ENCODE data around the gene PTX4.

Gene PTX4

DNA sequence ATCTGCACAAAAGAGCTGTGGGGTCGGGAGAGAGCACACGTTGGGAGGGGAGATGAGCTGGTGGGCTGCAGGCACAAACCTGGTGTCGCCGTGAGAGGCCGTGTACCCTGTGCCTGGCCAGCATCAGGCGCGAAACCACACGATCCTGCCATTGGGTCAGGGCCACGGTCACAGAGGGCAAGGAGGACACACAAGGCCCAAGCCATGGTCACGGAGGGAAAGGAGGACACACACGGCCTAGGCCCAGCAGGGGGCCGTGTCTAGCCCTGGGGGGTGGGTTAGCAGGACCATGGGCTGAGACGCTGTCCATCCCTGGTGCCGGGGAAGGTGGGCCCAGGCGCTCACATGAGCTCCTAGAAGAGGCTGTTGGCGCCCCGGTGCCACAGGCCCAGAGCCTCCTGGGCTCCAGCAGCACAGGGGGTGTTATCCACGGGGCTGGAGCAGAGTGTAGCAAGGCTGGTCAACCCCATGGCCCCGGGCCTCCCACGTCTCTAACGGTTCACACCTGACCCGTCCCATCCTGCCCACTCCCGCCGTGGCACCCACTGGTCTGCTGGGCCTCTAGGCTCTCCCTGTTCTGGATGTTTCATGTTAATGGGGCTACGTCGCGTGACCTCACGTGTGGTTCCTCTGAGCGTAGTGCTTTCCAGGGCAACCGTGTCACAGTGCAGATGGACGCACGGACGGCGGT lies 36.9 kb downstream of the PTX4 start:
- no peak for DNase-seq
- H3K4me3 Mint-ChIP-seq = no peak overlapping the region
- H3K27me3 Mint-ChIP-seq = no peaks in the 10 kb centered on the region
- peak overlapping the region in 1 of 2 donors; percentile 69 for H3K27ac Mint-ChIP-seq
- H3K9me3 Mint-ChIP-seq = no peaks in the 10 kb centered on the region
- peaks cover 32% of the 10 kb centered on the region for H3K36me3 Mint-ChIP-seq (ENCODE audit: insufficient read depth)
- H3K4me1 Mint-ChIP-seq (ENCODE audit: low read depth in 2 of 2) = peaks cover 2 to 3% of the 10 kb centered on the region in 2 donors
- no peak for ATAC-seq (replicated peaks)

DNA sequence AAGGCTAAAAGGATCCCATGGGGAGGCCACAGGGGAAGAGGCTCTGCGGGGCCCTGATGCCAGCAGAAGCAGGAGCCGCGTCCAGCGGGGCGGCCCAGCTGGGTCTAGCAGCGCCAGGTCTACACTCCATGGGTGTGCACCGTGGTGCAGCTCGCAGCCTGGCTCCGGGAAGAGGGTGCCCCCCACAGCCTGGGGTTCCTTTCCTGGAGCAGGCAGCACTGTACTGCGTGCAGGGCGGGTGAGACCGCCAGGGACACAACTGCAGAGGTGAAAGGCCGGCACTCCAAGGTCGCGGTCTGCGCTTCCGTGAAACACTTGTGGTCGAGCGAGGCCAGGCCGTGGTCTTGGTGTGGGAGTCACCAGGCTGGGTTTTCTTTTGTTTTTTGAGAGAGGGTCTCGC lies 37.9 kb downstream of the PTX4 start:
- H3K4me1 Mint-ChIP-seq (ENCODE audit: low read depth in 2 of 2) = peaks cover 2 to 3% of the 10 kb centered on the region in 2 donors

DNA sequence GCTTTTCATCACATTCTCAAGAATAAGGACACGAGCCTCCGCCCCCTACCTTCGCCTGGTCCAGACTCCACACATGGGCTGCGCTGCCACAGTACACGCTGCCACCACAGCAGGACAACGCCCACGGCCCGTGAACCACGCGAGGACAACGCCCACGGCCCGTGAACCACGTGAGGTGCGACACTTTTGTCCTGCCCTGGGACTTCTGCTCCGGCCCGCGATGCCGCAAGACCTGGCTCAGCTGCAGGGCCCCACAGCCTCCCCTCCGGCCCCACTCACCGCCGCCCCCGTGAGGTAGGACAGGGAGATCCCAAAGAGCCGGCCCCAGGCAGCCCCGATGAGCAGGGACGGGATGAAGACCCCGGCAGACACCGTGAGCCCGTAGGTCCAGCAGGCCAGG lies 38.5 kb downstream of the PTX4 start:
- peak overlapping the region in 1 of 2 donors; percentile 25 for H3K27ac Mint-ChIP-seq

More for the DNA sequence above, 37.9 kb downstream of the PTX4 start:
- no peak overlapping the region for H3K4me3 Mint-ChIP-seq
- H3K9me3 Mint-ChIP-seq = no peaks in the 10 kb centered on the region
- ATAC-seq (replicated peaks) = no peak
- peaks cover 27% of the 10 kb centered on the region for H3K36me3 Mint-ChIP-seq (ENCODE audit: insufficient read depth)
- no peak overlapping the region for H3K27ac Mint-ChIP-seq
- no peak for DNase-seq
- no peaks in the 10 kb centered on the region for H3K27me3 Mint-ChIP-seq

DNA sequence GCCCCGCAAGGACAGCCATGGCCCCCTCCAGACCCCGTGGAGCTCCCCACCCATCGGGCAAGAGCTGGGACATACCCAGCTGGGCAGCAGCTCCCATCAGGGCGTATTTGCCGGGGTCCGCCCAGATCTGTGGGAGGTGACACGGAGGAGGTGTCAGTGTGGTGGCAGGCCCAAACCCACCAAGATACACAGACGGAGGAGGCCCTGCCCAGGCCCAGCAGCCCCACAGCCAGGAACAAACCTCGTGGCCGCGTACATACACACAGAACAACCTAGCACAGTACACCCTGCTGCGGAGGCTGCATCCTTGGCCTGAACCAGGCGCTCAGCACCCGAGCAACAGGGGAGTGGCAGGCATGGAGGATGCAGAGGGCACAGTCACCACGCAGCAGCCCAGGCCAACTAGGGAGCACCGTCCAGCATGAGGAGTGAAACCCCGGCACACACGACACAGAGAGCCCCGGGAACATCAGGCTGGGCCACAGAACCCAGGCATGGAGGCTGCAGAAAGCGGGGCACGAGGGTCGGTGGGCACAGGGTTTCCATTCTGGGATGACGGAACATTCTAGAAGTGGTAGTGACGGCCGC lies 39.4 kb downstream of the PTX4 start:
- Mint-ChIP-seq H3K4me3 (no peak overlapping the region), H3K27me3 (no peaks in the 10 kb centered on the region), H3K36me3 (ENCODE audit: insufficient read depth) (peaks cover 27% of the 10 kb centered on the region), H3K4me1 (ENCODE audit: low read depth in 2 of 2) (peaks cover 3% of the 10 kb centered on the region in 2 donors), H3K9me3 (no peaks in the 10 kb centered on the region), H3K27ac (peak overlapping the region in 1 of 2 donors; percentile 25)
- no peak for DNase-seq
- no peak for ATAC-seq (replicated peaks)

More for the DNA sequence above, 38.5 kb downstream of the PTX4 start:
- no peak overlapping the region for H3K4me3 Mint-ChIP-seq
- peaks cover 27% of the 10 kb centered on the region for H3K36me3 Mint-ChIP-seq (ENCODE audit: insufficient read depth)
- DNase-seq (no peak), ATAC-seq (replicated peaks) (no peak)
- no peaks in the 10 kb centered on the region for H3K9me3 Mint-ChIP-seq
- no peaks in the 10 kb centered on the region for H3K27me3 Mint-ChIP-seq
- peaks cover 2 to 3% of the 10 kb centered on the region in 2 donors for H3K4me1 Mint-ChIP-seq (ENCODE audit: low read depth in 2 of 2)

DNA sequence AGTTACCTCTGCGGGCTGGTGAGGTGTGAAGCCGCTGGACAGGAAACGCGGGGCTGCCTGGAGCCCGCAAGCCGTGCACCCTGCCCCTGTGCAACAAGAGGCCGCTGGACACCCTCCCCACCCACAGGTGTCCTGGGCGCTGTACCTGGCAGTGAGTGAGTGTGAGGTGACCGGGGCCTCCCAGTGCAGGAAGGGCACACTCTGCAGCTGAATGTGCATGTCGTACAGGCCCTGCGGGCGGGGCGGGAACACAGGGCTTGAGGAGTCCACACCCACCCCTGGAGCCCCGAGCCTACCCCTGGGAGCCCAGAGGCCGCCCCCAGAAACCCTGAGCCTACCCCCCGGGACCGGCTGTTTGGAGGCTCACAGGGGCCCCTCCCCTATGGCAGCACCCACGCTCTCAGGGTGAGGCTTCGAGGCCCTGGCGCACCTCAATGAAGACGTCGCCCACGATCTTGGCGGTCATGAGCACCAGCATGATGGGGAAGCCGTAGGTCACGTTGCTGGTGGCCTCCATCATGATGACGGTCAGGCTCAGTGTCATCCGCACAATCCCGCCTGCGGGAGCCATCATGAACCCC lies 40.1 kb downstream of the PTX4 start:
- peaks cover 3% of the 10 kb centered on the region in 2 donors for H3K4me1 Mint-ChIP-seq (ENCODE audit: low read depth in 2 of 2)
- no peak overlapping the region for H3K4me3 Mint-ChIP-seq
- no peaks in the 10 kb centered on the region for H3K27me3 Mint-ChIP-seq
- ATAC-seq (replicated peaks) (no peak), DNase-seq (no peak)
- peaks cover 23% of the 10 kb centered on the region for H3K36me3 Mint-ChIP-seq (ENCODE audit: insufficient read depth)
- H3K27ac Mint-ChIP-seq = peak overlapping the region in 1 of 2 donors; percentile 28
- no peaks in the 10 kb centered on the region for H3K9me3 Mint-ChIP-seq

DNA sequence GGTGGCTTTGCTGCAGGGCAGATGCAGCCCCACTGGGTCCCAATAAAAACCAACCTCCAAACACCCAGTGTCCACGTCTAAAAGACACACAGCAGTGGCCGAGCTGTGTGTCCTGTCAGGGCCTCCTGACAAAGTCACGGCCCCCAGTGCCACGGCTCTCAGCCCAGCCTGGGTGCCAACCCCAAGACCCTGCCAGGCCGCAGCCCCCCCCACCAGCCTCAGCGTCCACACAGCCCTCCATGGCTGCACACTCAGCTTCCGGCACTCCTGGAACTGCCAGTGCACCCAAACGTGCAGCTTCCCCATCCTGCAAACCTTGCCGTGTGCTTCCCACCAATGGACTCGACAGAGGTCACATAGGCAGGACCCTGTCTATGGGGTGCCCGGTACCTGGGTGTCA lies 40.8 kb downstream of the PTX4 start:
- ATAC-seq (replicated peaks) (no peak), DNase-seq (no peak)
- no peak overlapping the region for H3K4me3 Mint-ChIP-seq
- no peak overlapping the region for H3K27ac Mint-ChIP-seq
- H3K4me1 Mint-ChIP-seq (ENCODE audit: low read depth in 2 of 2) = peaks cover 3% of the 10 kb centered on the region in 2 donors
- no peaks in the 10 kb centered on the region for H3K27me3 Mint-ChIP-seq
- H3K36me3 Mint-ChIP-seq (ENCODE audit: insufficient read depth) = peaks cover 18% of the 10 kb centered on the region
- H3K9me3 Mint-ChIP-seq = no peaks in the 10 kb centered on the region

DNA sequence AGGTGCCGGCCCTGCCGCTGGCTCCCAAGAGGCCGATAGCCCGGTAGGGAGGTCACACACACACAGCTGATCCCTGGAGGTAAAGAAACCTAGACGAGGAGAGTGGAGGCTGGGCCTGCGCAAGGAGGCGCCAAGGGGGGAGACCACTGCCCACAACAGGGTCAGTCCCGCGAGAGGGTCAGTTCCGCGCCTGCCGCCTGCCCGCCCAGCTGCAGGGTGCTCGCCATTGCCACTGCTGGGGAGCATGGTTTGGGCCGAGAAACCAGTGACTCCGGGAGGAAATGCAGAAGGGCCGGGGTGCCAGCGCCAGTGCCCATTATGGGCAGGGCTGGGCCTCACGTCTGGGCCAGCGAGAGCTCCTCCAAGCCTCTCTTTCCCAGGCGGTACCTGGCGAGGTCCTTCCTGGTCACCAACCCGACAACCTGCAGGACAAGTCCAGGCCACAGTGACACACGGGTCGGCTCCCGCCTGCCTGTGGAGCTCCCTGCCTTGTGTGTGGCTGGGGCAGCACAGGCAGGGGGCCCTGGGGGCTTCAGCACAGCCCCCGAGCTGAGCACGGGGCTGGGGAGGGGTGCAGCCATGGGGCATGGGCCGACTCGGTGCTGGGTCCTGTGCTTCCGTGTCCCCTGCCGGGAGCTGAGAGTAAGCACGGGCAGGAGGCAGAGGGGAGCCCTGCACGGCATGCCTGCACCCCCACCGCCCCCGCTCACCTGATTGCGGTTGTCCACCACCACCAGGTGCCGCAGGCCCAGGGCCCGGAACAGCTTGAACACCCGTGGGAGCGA lies 42.3 kb downstream of the PTX4 start:
- Mint-ChIP-seq H3K9me3 (no peaks in the 10 kb centered on the region), H3K4me3 (no peak overlapping the region), H3K27ac (no peak overlapping the region), H3K4me1 (ENCODE audit: low read depth in 2 of 2) (peaks cover 2 to 3% of the 10 kb centered on the region in 2 donors), H3K27me3 (no peaks in the 10 kb centered on the region), H3K36me3 (ENCODE audit: insufficient read depth) (peaks cover 12% of the 10 kb centered on the region)
- ATAC-seq (replicated peaks) = no peak
- no peak for DNase-seq

DNA sequence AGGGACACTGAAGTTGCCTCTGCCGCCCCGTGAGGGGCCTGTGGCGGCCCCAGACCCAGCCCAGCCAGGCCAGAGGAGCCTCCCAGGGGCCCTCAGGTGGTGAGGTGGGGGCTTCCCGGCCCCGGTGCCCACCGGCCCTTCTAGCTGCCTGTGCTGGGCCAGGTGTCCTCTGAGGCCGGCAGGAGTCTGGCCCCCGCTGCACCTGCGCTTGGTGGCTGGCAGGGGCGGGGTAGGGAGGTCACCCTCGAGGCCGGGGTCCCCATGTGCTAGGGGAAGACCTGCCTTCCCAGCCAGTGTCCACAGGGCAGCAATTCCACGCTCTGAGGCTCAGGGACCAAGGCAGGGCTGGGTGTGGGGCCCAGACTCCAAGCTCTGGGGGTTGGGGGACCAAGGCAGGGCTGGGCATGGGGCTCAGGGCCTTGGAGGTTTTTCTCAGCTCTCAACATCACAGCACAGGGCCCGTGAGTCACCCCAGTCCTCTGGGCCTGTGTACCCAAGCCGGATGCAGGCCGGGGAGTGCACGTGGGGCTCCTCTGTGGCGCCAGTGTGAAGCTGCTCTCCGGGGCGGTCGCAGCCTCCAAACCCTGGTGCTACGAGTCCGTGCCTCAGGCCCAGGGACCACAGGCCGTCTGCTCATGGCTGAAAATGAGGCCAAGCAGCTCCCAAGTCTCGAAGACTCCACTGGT lies 43.1 kb downstream of the PTX4 start:
- Mint-ChIP-seq H3K27ac (no peak overlapping the region), H3K4me3 (no peak overlapping the region), H3K36me3 (ENCODE audit: insufficient read depth) (peaks cover 9% of the 10 kb centered on the region), H3K9me3 (no peaks in the 10 kb centered on the region), H3K4me1 (ENCODE audit: low read depth in 2 of 2) (peaks cover 0 to 3% of the 10 kb centered on the region in 2 donors), H3K27me3 (no peaks in the 10 kb centered on the region)
- ATAC-seq (replicated peaks) = no peak
- DNase-seq = no peak

DNA sequence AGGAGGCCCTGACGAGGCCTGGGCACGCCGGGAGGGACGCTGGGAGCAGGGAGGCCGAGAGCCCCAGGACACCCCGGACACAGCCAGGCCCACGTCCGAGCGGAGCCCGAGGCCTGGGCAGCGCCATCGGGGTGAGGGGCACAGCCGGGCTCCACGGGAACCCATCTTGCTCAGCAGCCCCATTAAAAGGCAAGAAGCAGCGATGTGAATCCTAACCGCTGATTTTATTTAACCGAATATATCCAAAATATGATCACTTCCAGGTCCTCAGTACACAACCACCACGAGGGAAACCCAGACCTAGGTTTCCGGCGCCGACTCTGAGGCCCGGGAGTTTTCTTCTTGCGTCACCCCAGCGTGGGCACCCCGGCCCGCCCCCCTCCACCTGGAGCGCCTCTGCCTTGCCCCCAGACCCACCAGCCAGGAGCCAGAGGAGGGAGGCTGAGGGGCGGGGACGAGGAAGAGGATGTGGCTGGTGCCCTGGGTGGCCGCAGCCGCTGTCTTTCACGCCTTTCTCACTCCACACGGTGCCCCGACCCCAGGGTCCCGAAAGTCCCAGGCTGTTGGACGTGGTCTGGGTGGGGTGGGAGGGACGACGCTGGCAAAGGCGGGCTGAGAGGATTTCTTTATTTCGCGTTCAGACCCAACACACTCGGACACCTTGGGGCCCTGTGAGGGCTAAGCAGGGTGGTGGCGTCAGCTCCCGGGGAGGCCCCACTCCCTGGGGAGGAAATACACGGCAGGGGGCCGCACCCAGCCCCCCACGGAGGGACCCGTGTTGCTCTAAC lies 43.8 kb downstream of the PTX4 start:
- DNase-seq = no peak
- Mint-ChIP-seq H3K9me3 (no peaks in the 10 kb centered on the region), H3K36me3 (ENCODE audit: insufficient read depth) (peaks cover 6% of the 10 kb centered on the region), H3K27ac (no peak overlapping the region), H3K4me1 (ENCODE audit: low read depth in 2 of 2) (peaks cover 2 to 3% of the 10 kb centered on the region in 2 donors), H3K27me3 (no peaks in the 10 kb centered on the region), H3K4me3 (no peak overlapping the region)
- no peak for ATAC-seq (replicated peaks)

DNA sequence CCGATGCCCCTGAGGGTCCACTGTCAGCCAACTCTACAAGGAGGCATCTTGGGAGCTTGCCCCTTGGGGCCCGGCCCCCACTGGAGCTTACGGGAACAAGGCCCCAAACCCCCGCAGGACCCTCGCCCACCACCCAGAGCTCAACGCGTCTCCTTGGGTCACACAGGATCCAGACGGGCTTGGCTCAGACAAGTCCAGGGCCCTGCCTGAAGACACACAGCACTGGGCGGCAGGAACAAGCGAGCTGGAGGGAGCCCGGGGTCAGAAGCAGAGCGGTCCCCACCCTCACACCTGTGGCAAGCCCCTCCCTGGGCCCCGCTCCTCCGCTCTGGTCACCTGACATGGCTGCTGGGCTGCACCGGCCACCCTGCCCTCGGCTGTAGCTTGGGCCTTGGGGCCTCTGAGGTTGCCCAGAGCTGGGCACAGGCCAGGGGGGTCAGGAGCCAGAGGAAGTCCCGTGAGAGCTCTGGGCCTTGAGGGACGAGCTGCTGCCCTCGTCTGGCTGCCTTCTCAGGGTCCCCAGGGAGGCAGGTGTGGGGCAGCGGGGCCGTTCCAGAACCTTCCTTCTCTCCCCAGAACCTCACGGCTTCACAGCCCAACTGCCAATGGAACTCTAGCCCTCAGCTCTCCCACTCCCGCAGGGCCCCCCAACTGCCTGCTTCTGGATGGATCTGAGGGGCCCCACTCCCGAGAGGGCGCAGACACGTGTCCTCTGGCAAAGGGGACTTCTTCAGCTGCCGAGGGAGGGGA lies 44.6 kb downstream of the PTX4 start, which contains the start of gene CCDC154:
Gene CCDC154, minus strand, starts transcription at position 577 of the 750 bp plus-strand sequence. Its CDS starts 234 bp downstream, at position 343.
- ATAC-seq (replicated peaks) (no peak), DNase-seq (no peak)
- H3K4me3 Mint-ChIP-seq = no peak within 1 kb of the TSS
- peaks cover 2 to 3% of the 10 kb centered on the region in 2 donors for H3K4me1 Mint-ChIP-seq (ENCODE audit: low read depth in 2 of 2)
- no peaks in the 10 kb centered on the region for H3K27me3 Mint-ChIP-seq
- H3K27ac Mint-ChIP-seq = no peak within 1 kb of the TSS
- no peaks in the 10 kb centered on the region for H3K9me3 Mint-ChIP-seq
- H3K36me3 Mint-ChIP-seq (ENCODE audit: insufficient read depth) = peaks cover 2% of the 10 kb centered on the region

DNA sequence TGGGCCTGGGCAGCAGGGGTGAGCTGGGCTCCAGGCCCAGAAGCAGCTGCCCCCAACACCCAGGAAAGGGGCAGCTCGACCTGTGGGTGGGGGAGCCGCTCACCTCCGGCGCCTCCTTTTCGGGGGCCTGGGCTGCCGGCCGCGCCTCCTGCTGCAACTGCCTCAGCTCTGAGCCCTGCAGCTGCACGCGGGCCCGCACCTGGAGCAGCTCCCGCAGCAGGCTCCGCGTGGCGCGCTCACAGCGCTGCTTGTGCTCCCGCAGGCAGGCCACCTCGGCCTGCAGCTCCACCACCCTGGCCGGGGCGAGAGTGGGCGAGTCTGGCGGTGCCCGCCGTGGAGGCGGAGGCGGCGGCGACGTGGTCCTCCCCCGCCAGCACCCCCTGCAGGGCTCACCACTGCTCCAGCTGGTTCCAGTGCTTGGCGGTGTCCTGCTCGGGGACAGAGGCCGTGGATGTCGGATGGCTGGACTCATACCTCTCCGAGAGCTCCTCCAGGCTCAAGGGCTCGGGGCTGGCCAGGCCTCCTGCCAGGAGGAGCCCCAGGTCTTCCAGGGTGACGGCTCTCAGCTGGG lies 45.3 kb downstream of the PTX4 start:
- Mint-ChIP-seq H3K9me3 (no peaks in the 10 kb centered on the region), H3K4me1 (ENCODE audit: low read depth in 2 of 2) (peaks cover 2 to 3% of the 10 kb centered on the region in 2 donors), H3K4me3 (no peak overlapping the region), H3K36me3 (ENCODE audit: insufficient read depth) (peaks cover 2% of the 10 kb centered on the region), H3K27ac (no peak overlapping the region), H3K27me3 (no peaks in the 10 kb centered on the region)
- DNase-seq = no peak
- no peak for ATAC-seq (replicated peaks)

DNA sequence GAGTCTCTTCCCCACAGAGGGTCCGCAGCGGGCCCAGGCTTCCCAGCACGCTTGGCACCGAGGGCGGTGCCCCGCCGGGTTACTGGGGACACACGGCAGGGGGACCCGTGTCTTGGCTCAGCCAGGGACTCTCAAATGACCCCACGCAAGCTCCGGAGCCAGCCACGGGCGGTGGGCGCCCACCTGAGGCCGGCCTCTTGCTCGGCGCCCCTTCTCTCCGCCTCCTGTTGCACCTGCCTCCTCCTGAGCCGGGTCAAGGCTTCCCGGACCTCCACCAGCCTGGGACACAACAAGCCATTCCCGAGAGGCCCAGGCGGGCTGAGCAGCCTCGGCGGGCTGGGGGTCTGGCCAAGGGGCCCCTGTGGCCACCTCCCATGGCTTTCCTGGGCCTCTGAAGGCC lies 46.0 kb downstream of the PTX4 start:
- Mint-ChIP-seq H3K27ac (no peak overlapping the region), H3K27me3 (no peaks in the 10 kb centered on the region), H3K36me3 (ENCODE audit: insufficient read depth) (peaks cover 2% of the 10 kb centered on the region), H3K9me3 (no peaks in the 10 kb centered on the region), H3K4me1 (ENCODE audit: low read depth in 2 of 2) (peaks cover 2 to 3% of the 10 kb centered on the region in 2 donors), H3K4me3 (no peak overlapping the region)
- DNase-seq = no peak
- ATAC-seq (replicated peaks) = no peak
